ENCODE data around the gene TRAF3.
A peak's percentile ranks its signal among the peaks of the same experiment; 100 is the strongest.

TRAF3 gene

GRCh38 chr14:102777711-102778337, 575 bp downstream of the TRAF3 start:
- DNase-seq (ENCODE audit: low read depth): no peak
- peak overlapping the region; percentile 38 for H3K4me3 ChIP-seq (ENCODE audit: control insufficient read depth, low read depth, low read length)
- TF ChIP-seq, protein P1, sequence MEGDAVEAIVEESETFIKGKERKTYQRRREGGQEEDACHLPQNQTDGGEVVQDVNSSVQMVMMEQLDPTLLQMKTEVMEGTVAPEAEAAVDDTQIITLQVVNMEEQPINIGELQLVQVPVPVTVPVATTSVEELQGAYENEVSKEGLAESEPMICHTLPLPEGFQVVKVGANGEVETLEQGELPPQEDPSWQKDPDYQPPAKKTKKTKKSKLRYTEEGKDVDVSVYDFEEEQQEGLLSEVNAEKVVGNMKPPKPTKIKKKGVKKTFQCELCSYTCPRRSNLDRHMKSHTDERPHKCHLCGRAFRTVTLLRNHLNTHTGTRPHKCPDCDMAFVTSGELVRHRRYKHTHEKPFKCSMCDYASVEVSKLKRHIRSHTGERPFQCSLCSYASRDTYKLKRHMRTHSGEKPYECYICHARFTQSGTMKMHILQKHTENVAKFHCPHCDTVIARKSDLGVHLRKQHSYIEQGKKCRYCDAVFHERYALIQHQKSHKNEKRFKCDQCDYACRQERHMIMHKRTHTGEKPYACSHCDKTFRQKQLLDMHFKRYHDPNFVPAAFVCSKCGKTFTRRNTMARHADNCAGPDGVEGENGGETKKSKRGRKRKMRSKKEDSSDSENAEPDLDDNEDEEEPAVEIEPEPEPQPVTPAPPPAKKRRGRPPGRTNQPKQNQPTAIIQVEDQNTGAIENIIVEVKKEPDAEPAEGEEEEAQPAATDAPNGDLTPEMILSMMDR (IDR thresholded peaks at IDR 0.05; ENCODE audit: control insufficient read depth, insufficient read depth, low read depth, low read length, missing control alignments): no peak

DNA sequence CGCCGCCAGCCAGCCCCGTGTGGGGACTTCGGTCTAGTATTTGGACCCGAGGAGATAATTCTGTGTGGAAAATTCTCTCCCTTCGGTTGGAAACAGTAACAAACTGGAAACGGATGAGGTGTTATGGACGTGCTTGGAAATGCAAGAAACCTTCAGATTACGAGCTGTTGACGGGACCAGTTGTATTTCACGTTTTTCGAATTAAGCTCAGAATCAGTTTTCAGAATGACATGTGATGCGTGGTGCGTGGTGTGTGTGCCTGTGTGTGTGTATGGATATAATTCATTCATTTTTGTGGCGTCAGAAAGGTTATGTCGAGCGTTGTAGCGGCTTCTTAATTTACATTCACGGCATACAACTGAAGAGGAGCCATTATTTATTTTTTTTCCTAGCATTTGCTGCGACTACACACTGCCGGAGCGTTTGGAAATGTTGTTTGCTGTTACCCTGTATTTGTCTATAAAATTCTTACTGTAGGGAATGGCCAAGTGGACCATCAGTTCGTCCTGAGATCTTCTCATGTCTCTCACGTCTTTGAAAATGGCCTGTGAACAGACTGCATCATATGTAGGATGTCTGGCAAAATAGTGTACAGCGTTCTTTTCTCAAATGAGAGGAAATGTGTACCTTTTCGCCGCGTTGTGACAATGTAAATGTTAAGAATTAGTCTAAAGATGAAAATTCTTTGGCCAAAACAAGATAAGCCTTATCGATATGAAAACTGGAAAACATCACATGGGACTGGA, 1.3 kb downstream of the TRAF3 start:
- no peak for DNase-seq (ENCODE audit: low read depth)
- TF ChIP-seq, protein P1 (IDR thresholded peaks at IDR 0.05; ENCODE audit: control insufficient read depth, insufficient read depth, low read depth, low read length, missing control alignments): no peak
- peak overlapping the region; percentile 38 for H3K4me3 ChIP-seq (ENCODE audit: control insufficient read depth, low read depth, low read length)

DNA sequence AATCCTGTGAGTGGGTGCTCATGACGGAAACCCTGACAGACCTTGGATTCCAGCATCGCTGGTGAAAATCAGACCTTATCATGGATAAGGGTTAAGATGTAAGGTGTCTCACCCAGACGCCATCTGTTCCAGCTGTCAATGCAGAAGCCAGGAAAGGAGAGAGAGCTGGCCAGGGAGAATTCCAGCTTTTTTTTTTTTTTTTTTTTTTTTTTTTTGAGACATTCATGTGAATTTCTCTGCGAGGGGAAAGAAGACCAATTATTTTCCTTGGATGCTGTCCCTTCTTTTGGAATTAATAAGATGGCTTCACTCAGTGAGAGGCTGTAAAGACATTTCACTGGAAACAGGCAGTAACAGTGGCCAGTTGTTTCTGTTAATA, 1.8 kb downstream of the TRAF3 start:
- TF ChIP-seq, protein P1 (IDR thresholded peaks at IDR 0.05; ENCODE audit: control insufficient read depth, insufficient read depth, low read depth, low read length, missing control alignments): no peak
- no peak for DNase-seq (ENCODE audit: low read depth)
- peak overlapping the region; percentile 38 for H3K4me3 ChIP-seq (ENCODE audit: control insufficient read depth, low read depth, low read length)

- TF ChIP-seq, protein P1 (IDR thresholded peaks at IDR 0.05; ENCODE audit: control insufficient read depth, insufficient read depth, low read depth, low read length, missing control alignments): no peak
- DNase-seq (ENCODE audit: low read depth): no peak
- no peak overlapping the region for H3K4me3 ChIP-seq (ENCODE audit: control insufficient read depth, low read depth, low read length)
These were observed 2.5 kb downstream of the TRAF3 start for GRCh38 chr14:102779574-102780315.

DNA sequence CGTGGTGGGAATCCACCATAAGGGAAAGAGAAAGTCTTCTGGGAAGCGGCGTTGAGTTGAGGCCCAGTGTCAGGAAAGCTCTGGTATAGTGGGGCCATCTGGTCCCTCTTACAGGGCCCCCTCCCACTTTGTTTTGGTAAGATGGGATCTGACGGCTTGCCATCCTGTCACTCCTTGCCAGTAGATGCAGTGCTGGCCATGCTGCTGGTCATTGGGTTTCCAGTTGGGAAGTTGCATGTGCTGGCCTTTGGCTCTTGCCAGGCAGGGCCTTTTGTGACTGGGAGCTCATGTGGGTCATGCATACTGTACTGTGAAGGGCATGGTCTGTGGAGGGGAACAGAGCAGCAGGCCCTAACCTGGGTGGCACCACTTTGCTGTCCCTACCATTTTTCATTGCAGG, 3.8 kb downstream of the TRAF3 start:
- TF ChIP-seq, protein P1 (IDR thresholded peaks at IDR 0.05; ENCODE audit: control insufficient read depth, insufficient read depth, low read depth, low read length, missing control alignments): no peak
- H3K4me3 ChIP-seq (ENCODE audit: control insufficient read depth, low read depth, low read length): no peak overlapping the region
- no peak for DNase-seq (ENCODE audit: low read depth)

GRCh38 chr14:102782974-102783373, 5.7 kb downstream of the TRAF3 start:
- DNase-seq (ENCODE audit: low read depth): no peak
- TF ChIP-seq, protein P1 (IDR thresholded peaks at IDR 0.05; ENCODE audit: control insufficient read depth, insufficient read depth, low read depth, low read length, missing control alignments): no peak
- H3K4me3 ChIP-seq (ENCODE audit: control insufficient read depth, low read depth, low read length): no peak overlapping the region

All from AG09309 (cell line).